GM10266 (cell line): ENCODE data around the gene SYPL1.

Source experiments
- DNase-seq: peaks from one replicate; pipeline ENCODE4 v3.0.0; 2012; ENCODE audit errors: extremely low spot score
- CTCF ChIP-seq: IDR thresholded peaks from 2 replicates; pipeline ENCODE4 v1.5.1; 2012; ENCODE audit warnings: mild to moderate bottlenecking, low read depth; ENCODE audit not compliant: control insufficient read depth, insufficient read depth; ENCODE audit errors: missing control alignments

SYPL1 gene

GRCh38 chr7:106045139-106045538 is 67.0 kb downstream of the SYPL1 start:
- no peak for DNase-seq
- TF ChIP-seq CTCF = no peak

- no peak for DNase-seq
- TF ChIP-seq CTCF = no peak
Observed at GRCh38 chr7:106042196-106042611, 69.9 kb downstream of the SYPL1 start.

GRCh38 chr7:106041140-106041717 is 70.9 kb downstream of the SYPL1 start:
- DNase-seq = peak; percentile 53
- peak; percentile 74 for TF ChIP-seq CTCF
